ENCODE data around the gene DISC1.

GRCh38 chr1:232062967-232063366 lies 436.4 kb downstream of the DISC1 start:
- TF ChIP-seq CTCF (IDR thresholded peaks at IDR 0.05) (no peak), POLR2A (IDR thresholded peaks at IDR 0.05) (no peak)
